ENCODE data around the gene PTPRA. TPM values are rescaled to one million over a fixed set of nuclear protein-coding genes. Genes with fewer than 3 reads are reported as not detected.

Gene PTPRA
- total and polyA plus RNA-seq, 8 donors, result 6.8 to 29.1 (median 18.2) TPM

GRCh38 chr20:2883726-2884637 is 10.7 kb downstream of the PTPRA start:
- Histone ChIP-seq H3K9me3 (no peaks in the 10 kb centered on the region), H3K27ac (no peak overlapping the region), H3K27me3 (no peaks in the 10 kb centered on the region), H3K36me3 (no peaks in the 10 kb centered on the region), H3K4me1 (no peaks in the 10 kb centered on the region), H3K4me3 (no peak overlapping the region)
- FAIRE-seq, result no peak
- DNase-seq, result no peak
- intact Hi-C loops (cut with DNase I), result no loop called here
- ATAC-seq, result no peak
- TF ChIP-seq, protein P1, sequence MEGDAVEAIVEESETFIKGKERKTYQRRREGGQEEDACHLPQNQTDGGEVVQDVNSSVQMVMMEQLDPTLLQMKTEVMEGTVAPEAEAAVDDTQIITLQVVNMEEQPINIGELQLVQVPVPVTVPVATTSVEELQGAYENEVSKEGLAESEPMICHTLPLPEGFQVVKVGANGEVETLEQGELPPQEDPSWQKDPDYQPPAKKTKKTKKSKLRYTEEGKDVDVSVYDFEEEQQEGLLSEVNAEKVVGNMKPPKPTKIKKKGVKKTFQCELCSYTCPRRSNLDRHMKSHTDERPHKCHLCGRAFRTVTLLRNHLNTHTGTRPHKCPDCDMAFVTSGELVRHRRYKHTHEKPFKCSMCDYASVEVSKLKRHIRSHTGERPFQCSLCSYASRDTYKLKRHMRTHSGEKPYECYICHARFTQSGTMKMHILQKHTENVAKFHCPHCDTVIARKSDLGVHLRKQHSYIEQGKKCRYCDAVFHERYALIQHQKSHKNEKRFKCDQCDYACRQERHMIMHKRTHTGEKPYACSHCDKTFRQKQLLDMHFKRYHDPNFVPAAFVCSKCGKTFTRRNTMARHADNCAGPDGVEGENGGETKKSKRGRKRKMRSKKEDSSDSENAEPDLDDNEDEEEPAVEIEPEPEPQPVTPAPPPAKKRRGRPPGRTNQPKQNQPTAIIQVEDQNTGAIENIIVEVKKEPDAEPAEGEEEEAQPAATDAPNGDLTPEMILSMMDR (IDR thresholded peaks at IDR 0.05), result no peak
- WGBS, 2 donors, result 68 to 73% methylated on average over 3 of the region's 3 CpGs

DNA sequence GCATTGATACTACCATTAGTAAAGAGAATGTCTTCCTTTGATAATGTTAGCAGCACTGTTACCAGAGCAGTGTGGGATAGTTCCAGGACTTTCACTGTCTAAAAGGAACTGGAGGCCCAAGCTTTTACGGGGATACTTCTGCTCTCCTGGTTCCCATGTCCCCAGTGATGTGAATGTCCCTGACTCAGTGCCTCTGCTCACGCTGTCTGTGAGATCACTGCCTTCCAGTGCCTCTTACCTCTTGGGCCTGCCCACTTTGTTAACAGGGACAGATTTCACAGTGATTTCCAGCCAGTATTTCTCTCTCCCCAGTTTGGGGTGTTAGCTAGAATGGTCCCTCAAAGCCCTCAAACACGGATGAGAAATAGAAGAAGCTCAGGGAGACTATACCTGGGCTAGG is 14.4 kb downstream of the PTPRA start:
- 89 to 90% methylated on average over 3 of the region's 3 CpGs for WGBS, 2 donors
- Histone ChIP-seq H3K4me3 (no peak overlapping the region), H3K4me1 (no peaks in the 10 kb centered on the region), H3K9me3 (no peaks in the 10 kb centered on the region), H3K27me3 (no peaks in the 10 kb centered on the region), H3K27ac (no peak overlapping the region), H3K36me3 (no peaks in the 10 kb centered on the region)
- intact Hi-C loops (cut with DNase I), result no loop called here
- DNase-seq (no peak), ATAC-seq (no peak), FAIRE-seq (no peak)
- TF ChIP-seq, protein P1 (IDR thresholded peaks at IDR 0.05), result no peak

GRCh38 chr20:2888224-2888955 is 15.1 kb downstream of the PTPRA start:
- ATAC-seq (no peak), DNase-seq (no peak), FAIRE-seq (no peak)
- Histone ChIP-seq H3K27ac (no peak overlapping the region), H3K4me3 (no peak overlapping the region), H3K4me1 (no peaks in the 10 kb centered on the region), H3K9me3 (no peaks in the 10 kb centered on the region), H3K27me3 (no peaks in the 10 kb centered on the region), H3K36me3 (no peaks in the 10 kb centered on the region)
- intact Hi-C loops (cut with DNase I), result no loop called here
- 93 to 95% methylated on average over 4 of the region's 4 CpGs for WGBS, 2 donors
- TF ChIP-seq, protein P1 (IDR thresholded peaks at IDR 0.05), result no peak

GRCh38 chr20:2889209-2889608 is 15.9 kb downstream of the PTPRA start:
- no peaks in the 10 kb centered on the region for H3K36me3 ChIP-seq
- TF ChIP-seq, protein P1 (IDR thresholded peaks at IDR 0.05), result no peak
- FAIRE-seq (no peak), DNase-seq (no peak), ATAC-seq (no peak)
- H3K9me3 ChIP-seq, result no peaks in the 10 kb centered on the region
- H3K4me3 ChIP-seq, result no peak overlapping the region
- 79 to 90% methylated on average over 1 of the region's 1 CpG for WGBS, 2 donors
- intact Hi-C loops (cut with DNase I), result no loop called here
- H3K27me3 ChIP-seq, result no peaks in the 10 kb centered on the region
- no peaks in the 10 kb centered on the region for H3K4me1 ChIP-seq
- H3K27ac ChIP-seq, result no peak overlapping the region

Data from pancreas (tissue), 10 donors.